GM12801 (cell line): ENCODE data around the gene PRKN.

Experiments used
- TF ChIP-seq, protein P1 (sequence below): IDR thresholded peaks from one replicate; pipeline ENCODE4 v1.5.1; 2011; ENCODE audit warnings: control low read depth; ENCODE audit not compliant: insufficient read length; ENCODE audit errors: extremely low read depth

The PRKN gene

GRCh38 chr6:161961046-161961445 is 766.5 kb downstream of the PRKN start:
- TF ChIP-seq, protein P1, sequence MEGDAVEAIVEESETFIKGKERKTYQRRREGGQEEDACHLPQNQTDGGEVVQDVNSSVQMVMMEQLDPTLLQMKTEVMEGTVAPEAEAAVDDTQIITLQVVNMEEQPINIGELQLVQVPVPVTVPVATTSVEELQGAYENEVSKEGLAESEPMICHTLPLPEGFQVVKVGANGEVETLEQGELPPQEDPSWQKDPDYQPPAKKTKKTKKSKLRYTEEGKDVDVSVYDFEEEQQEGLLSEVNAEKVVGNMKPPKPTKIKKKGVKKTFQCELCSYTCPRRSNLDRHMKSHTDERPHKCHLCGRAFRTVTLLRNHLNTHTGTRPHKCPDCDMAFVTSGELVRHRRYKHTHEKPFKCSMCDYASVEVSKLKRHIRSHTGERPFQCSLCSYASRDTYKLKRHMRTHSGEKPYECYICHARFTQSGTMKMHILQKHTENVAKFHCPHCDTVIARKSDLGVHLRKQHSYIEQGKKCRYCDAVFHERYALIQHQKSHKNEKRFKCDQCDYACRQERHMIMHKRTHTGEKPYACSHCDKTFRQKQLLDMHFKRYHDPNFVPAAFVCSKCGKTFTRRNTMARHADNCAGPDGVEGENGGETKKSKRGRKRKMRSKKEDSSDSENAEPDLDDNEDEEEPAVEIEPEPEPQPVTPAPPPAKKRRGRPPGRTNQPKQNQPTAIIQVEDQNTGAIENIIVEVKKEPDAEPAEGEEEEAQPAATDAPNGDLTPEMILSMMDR: no peak

GRCh38 chr6:161959072-161959471 is 768.5 kb downstream of the PRKN start:
- TF ChIP-seq, protein P1: no peak

DNA sequence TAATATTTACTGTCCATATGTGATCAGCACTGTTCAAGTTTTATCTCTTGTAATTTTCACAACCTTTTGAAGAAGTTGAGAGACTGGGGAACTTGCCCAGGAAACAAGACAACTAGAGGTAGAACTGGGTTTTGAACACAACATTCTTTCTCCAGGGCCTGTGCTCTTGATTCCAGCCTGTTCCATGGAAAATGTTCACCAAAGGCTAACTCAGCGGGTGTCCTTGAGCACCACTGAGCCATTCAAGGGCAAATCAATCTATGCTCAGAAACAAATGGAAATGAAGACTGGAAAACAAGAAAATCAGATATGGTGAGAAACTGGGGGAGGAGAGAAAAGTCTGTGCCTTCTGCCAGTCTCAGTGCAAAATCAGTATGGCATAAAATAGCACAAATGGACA is 771.5 kb downstream of the PRKN start:
- TF ChIP-seq, protein P1: no peak

DNA sequence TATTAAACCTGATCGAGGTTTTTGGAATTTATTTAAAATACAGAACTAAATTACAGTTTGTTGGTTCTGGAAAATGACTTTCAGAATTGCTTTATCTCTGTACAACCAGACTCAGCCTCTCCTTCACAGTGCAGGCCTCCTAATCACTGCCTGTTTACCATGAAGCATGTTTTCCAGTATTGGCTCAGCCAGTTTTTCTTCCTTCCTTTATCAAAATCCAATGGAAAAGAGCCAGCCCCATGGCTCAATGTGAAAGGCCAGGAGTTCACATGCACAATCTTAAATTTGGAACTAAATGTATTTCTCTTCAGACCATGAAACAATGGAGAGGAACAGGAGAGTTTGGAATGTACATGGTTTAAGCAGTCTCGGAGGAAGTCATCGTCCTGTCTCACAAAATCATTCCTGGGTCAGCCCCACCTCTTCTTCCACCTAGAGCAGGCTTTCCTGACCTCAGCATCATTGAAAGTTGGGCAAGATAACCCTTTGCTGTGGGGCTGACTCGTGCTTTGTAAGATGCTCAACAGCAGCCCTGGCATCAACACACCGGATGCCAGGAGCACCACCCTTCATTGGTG is 772.8 kb downstream of the PRKN start:
- TF ChIP-seq, protein P1: no peak

DNA sequence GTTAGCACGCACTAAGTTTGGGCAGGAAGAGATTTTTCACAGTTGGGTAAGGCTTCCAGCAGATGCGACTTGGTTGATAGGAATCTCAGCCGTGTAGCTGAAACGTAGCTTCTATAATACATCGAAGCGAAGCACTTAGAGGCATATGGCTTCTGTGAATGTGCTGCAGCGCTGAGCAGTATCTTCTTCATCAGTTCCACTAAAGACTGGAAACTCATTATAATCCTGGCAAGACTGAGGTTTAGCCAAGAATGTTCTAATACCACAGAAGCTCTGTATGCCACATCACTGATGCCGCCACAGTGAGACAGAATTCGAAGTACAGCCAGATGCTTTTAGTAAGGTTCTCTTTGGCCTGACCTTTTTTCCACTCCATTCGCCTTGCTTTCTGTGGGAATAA is 773.5 kb downstream of the PRKN start:
- TF ChIP-seq, protein P1: no peak

DNA sequence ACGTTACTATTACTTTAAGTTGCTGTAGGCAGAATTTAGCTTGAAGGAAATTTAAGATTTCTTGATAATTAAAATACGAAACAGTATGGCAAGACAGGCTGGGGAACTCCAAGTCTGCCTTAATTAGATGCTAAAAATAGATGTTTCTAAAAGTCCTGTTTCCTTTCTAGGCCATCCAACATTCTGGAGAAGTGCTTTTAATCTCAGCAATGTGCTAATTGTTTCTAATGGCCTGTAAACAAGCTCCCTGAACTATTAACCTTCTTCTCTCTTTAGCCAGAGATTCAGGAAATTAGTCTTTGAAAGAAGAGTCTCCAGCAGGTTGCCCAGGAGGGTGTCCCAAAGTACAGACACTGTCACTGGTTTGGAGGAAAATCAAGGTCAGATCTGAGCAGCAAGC is 776.4 kb downstream of the PRKN start:
- TF ChIP-seq, protein P1: no peak

DNA sequence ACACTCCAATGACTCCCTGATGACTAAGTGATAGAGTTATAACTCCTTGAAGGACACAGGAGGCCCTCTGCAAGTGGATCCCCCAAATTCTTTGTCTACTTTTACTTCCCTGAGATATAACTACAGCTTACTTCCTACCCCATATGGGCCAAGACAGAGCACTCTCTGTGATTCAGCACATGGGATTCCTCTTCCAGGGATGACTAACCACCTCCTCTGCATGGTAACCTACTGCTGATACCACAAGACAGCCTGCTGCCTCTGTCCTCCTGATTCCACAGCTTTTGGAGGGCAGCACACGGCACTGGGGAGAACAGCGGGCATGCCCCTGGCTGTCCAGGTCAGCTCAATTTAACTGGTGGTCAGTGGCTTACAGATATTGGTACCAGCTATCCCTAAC is 778.0 kb downstream of the PRKN start:
- TF ChIP-seq, protein P1: no peak
